Mammary epithelial cell (primary cell): ENCODE measurements around the gene TOP2B.

Experiments used
- CTCF ChIP-seq, 2 donors: IDR thresholded peaks in 1 of 2; conservative IDR thresholded peaks in 1 of 2; 2 replicates each; pipeline ENCODE4 v1.5.1; 2011 to 2012; ENCODE audit warnings: inconsistent platforms in 2 of 2, low read length in 2 of 2, mild to moderate bottlenecking in 2 of 2, control low read depth in 1 of 2, low read depth in 1 of 2; ENCODE audit not compliant: insufficient read depth in 1 of 2; ENCODE audit errors: extremely low read depth in 1 of 2
- EZH2 ChIP-seq: IDR thresholded peaks from 2 replicates; pipeline ENCODE4 v1.6.1; 2012; ENCODE audit warnings: low read length, inconsistent platforms, borderline replicate concordance

GRCh38 chr3:25567388-25567787, 97.3 kb downstream of the TOP2B start:
- TF ChIP-seq CTCF (conservative IDR thresholded peaks at IDR 0.05 in 1 of 2, IDR thresholded peaks at IDR 0.05 in 1 of 2; ENCODE audit: extremely low read depth in 1 of 2, insufficient read depth in 1 of 2, low read depth in 1 of 2, low read length in 2 of 2) (no peak), EZH2 (no peak)
